Measurements from ENCODE around the gene DNAH6. TPM values are rescaled to one million over a fixed set of nuclear protein-coding genes. Genes with fewer than 3 reads are reported as not detected.

Gene DNAH6
- total RNA-seq, 1 donor from 2014 or later, result 5.5 TPM

GRCh38 chr2:84492571-84492970, 23.7 kb upstream of the DNAH6 start:
- peaks cover 6% of the 10 kb centered on the region for H3K9me3 Mint-ChIP-seq (ENCODE audit: low read depth)
- H3K4me3 Mint-ChIP-seq (ENCODE audit: low read depth), result no peak overlapping the region
- H3K4me1 Mint-ChIP-seq (ENCODE audit: low read depth), result peaks cover 8% of the 10 kb centered on the region
- no peaks in the 10 kb centered on the region for H3K36me3 Mint-ChIP-seq (ENCODE audit: insufficient read depth)
- no peak for DNase-seq (ENCODE audit: low spot score, unreplicated experiment)
- no peak overlapping the region for H3K27ac Mint-ChIP-seq
- no peaks in the 10 kb centered on the region for H3K27me3 Mint-ChIP-seq
- TF ChIP-seq CTCF (IDR thresholded peaks at IDR 0.05; ENCODE audit: unreplicated experiment), result peak; percentile 7

- no peak overlapping the region for H3K4me3 Mint-ChIP-seq (ENCODE audit: low read depth)
Observed at GRCh38 chr2:84493514-84493913, 22.8 kb upstream of the DNAH6 start.

GRCh38 chr2:84494070-84494469, 22.2 kb upstream of the DNAH6 start:
- no peaks in the 10 kb centered on the region for H3K36me3 Mint-ChIP-seq (ENCODE audit: insufficient read depth)

More at GRCh38 chr2:84493514-84493913, 22.8 kb upstream of the DNAH6 start:
- peaks cover 3% of the 10 kb centered on the region for H3K4me1 Mint-ChIP-seq (ENCODE audit: low read depth)
- no peak for DNase-seq (ENCODE audit: low spot score, unreplicated experiment)
- H3K27me3 Mint-ChIP-seq, result no peaks in the 10 kb centered on the region
- H3K9me3 Mint-ChIP-seq (ENCODE audit: low read depth), result peaks cover 5% of the 10 kb centered on the region
- no peak for TF ChIP-seq CTCF (IDR thresholded peaks at IDR 0.05; ENCODE audit: unreplicated experiment)
- no peak overlapping the region for H3K27ac Mint-ChIP-seq
- no peaks in the 10 kb centered on the region for H3K36me3 Mint-ChIP-seq (ENCODE audit: insufficient read depth)

GRCh38 chr2:84495539-84496146, 20.7 kb upstream of the DNAH6 start:
- H3K36me3 Mint-ChIP-seq (ENCODE audit: insufficient read depth), result no peaks in the 10 kb centered on the region
- peaks cover 5% of the 10 kb centered on the region for H3K9me3 Mint-ChIP-seq (ENCODE audit: low read depth)
- no peak overlapping the region for H3K27ac Mint-ChIP-seq
- H3K4me1 Mint-ChIP-seq (ENCODE audit: low read depth), result no peaks in the 10 kb centered on the region
- H3K27me3 Mint-ChIP-seq, result no peaks in the 10 kb centered on the region
- H3K4me3 Mint-ChIP-seq (ENCODE audit: low read depth), result no peak overlapping the region
- peak; percentile 70 for TF ChIP-seq CTCF (IDR thresholded peaks at IDR 0.05; ENCODE audit: unreplicated experiment)
- DNase-seq (ENCODE audit: low spot score, unreplicated experiment), result no peak

More at GRCh38 chr2:84494070-84494469, 22.2 kb upstream of the DNAH6 start:
- no peak overlapping the region for H3K4me3 Mint-ChIP-seq (ENCODE audit: low read depth)
- no peak for DNase-seq (ENCODE audit: low spot score, unreplicated experiment)
- no peaks in the 10 kb centered on the region for H3K4me1 Mint-ChIP-seq (ENCODE audit: low read depth)
- TF ChIP-seq CTCF (IDR thresholded peaks at IDR 0.05; ENCODE audit: unreplicated experiment), result no peak
- H3K27ac Mint-ChIP-seq, result no peak overlapping the region
- H3K27me3 Mint-ChIP-seq, result no peaks in the 10 kb centered on the region
- H3K9me3 Mint-ChIP-seq (ENCODE audit: low read depth), result peaks cover 4% of the 10 kb centered on the region

- Mint-ChIP-seq H3K4me1 (ENCODE audit: low read depth) (no peaks in the 10 kb centered on the region), H3K4me3 (ENCODE audit: low read depth) (no peak overlapping the region), H3K9me3 (ENCODE audit: low read depth) (peaks cover 7% of the 10 kb centered on the region), H3K36me3 (ENCODE audit: insufficient read depth) (no peaks in the 10 kb centered on the region), H3K27ac (no peak overlapping the region), H3K27me3 (no peaks in the 10 kb centered on the region)
- no peak for DNase-seq (ENCODE audit: low spot score, unreplicated experiment)
- TF ChIP-seq CTCF (IDR thresholded peaks at IDR 0.05; ENCODE audit: unreplicated experiment), result no peak
Observed at GRCh38 chr2:84496386-84496785, 19.9 kb upstream of the DNAH6 start.
